HEK293T (cell line): ENCODE measurements around the gene PRKCE.

Experiments used
- ARNT ChIP-seq: fragments of 450-650 bp; IDR thresholded peaks from 2 replicates; pipeline ENCODE4 v1.6.1; 2017; ENCODE audit warnings: mild to moderate bottlenecking
- BHLHE40 ChIP-seq: fragments of 450-650 bp; IDR thresholded peaks from 2 replicates; pipeline ENCODE4 v1.6.1; 2016; ENCODE audit warnings: mild to moderate bottlenecking, moderate library complexity, borderline replicate concordance
- ELF4 ChIP-seq: fragments of 450-650 bp; IDR thresholded peaks from 2 replicates; pipeline ENCODE4 v1.6.1; 2017; ENCODE audit warnings: antibody characterized with exemption
- FOXA1 ChIP-seq: fragments of 450-650 bp; IDR thresholded peaks from 2 replicates; pipeline ENCODE4 v1.6.1; 2016; ENCODE audit warnings: mild to moderate bottlenecking
- FOXK2 ChIP-seq: fragments of 450-650 bp; IDR thresholded peaks from 2 replicates; pipeline ENCODE4 v1.6.1; 2016; ENCODE audit warnings: mild to moderate bottlenecking
- FOXM1 ChIP-seq: fragments of 450-650 bp; IDR thresholded peaks from 2 replicates; pipeline ENCODE4 v1.6.1; 2017; ENCODE audit warnings: mild to moderate bottlenecking, borderline replicate concordance
- L3MBTL2 ChIP-seq: fragments of 450-650 bp; conservative IDR thresholded peaks from 2 replicates; pipeline ENCODE4 v1.6.1; 2016; ENCODE audit warnings: mild to moderate bottlenecking
- PKNOX1 ChIP-seq: fragments of 450-650 bp; IDR thresholded peaks from 2 replicates; pipeline ENCODE4 v1.6.1; 2016
- SP1 ChIP-seq: fragments of 450-650 bp; IDR thresholded peaks from 2 replicates; pipeline ENCODE4 v1.6.1; 2017
- SUZ12 ChIP-seq: fragments of 450-650 bp; IDR thresholded peaks from 2 replicates; pipeline ENCODE4 v1.6.1; 2016; ENCODE audit warnings: mild to moderate bottlenecking
- TARDBP ChIP-seq: fragments of 450-650 bp; IDR thresholded peaks from 2 replicates; pipeline ENCODE4 v1.6.1; 2016
- ZNF384 ChIP-seq: fragments of 450-650 bp; IDR thresholded peaks from 2 replicates; pipeline ENCODE4 v1.6.1; 2016

DNA sequence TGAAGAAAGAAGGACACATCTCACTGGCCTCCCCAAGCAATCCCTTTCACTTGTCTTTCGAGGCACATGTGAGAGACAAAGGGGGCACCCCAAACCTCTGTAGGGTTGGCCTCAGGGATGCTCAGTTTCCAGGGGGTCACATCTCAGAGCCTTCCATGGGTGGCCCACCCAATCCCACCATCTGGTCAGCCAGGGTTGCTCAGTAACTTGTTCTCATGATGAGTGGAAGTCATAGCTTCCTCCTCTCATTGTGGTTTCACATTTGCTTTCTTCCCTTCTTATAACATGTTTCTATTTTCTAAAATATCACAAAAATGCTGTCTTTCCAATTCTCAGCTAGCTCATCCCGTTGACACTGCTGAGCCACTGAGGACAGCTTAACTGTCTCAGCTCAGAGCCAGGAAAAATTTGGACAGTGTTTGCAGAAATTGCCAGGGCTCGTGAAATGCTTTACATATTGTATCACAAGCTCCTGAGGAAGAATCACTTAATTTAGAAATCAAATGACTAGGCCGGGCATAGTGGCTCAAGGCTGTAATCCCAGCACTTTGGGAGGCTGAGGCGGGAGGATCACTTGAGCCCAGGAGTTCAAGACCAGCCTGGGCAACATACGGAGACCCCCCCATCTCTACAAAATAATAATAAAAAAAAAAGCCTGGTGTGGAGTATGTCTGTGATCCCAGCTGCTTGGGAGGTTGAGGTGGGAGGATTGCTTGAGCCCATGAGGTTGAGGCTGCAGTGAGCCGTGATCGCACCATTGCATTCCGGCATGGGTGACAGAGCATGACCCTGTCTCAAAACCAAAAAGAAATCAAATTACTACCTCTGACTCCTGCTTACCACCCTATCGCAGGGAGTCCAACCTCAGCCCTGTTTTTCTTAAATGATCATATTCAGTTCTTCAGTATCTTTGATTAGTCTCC is 129.3 kb downstream of the PRKCE start:
- TF ChIP-seq ZNF384 (no peak), FOXK2 (no peak), ARNT (no peak), PKNOX1 (no peak), BHLHE40 (no peak), ELF4 (no peak), SUZ12 (no peak), FOXA1 (no peak), FOXM1 (no peak), L3MBTL2 (no peak), TARDBP (no peak), SP1 (no peak)
